Panc1 (cell line): ENCODE results near the gene ERGIC1. TPM values are rescaled to one million over a fixed set of nuclear protein-coding genes. Genes with fewer than 3 reads are reported as not detected.

Experiments
- ATAC-seq: fragments of 200-7000 bp; cut with Tn5 transposase; 2 replicates; pipeline ENCODE4 v1.9.1; 2020; ENCODE audit warnings: mild to moderate bottlenecking, moderate library complexity
- BruUV-seq: library from RNA; stranded (reverse); fragments of 400-500 nt; replicated peaks from 2 replicates; lab custom pipeline; 2021; lab: Mats Ljungman, UMichigan
- CTCF ChIA-PET: fragments of 300-600 bp; sonication (Branson Sonifier 250); formaldehyde crosslinking; loops from one replicate; lab custom pipeline; 2022; ENCODE audit warnings: antibody characterized with exemption; lab: Charles Lee
- POLR2A ChIA-PET: fragments of 300-600 bp; sonication (Branson Sonifier 250); formaldehyde crosslinking; loops from one replicate; lab custom pipeline; 2022; ENCODE audit warnings: antibody characterized with exemption; lab: Charles Lee
- DNase-seq: peaks from one replicate; pipeline ENCODE4 v3.0.0-alpha.2; 2010; ENCODE audit warnings: low read depth, low spot score
- H3K27ac ChIP-seq: 2 replicates; pipeline ENCODE4 v1.5.1; 2011; ENCODE audit warnings: mild to moderate bottlenecking, low read length, inconsistent platforms
- H3K27me3 ChIP-seq: fragments of 200-500 bp; sonication (Bioruptor generic); 2 replicates; pipeline ENCODE4 v1.6.0; 2014; ENCODE audit warnings: low read length, inconsistent platforms; ENCODE audit not compliant: control insufficient read depth, insufficient read depth
- H3K36me3 ChIP-seq: fragments of 200-500 bp; sonication (Bioruptor generic); 2 replicates; pipeline ENCODE4 v1.5.1; 2014; ENCODE audit warnings: inconsistent platforms, mild to moderate bottlenecking, low read length, moderate library complexity; ENCODE audit not compliant: control insufficient read depth, insufficient read depth
- H3K4me1 ChIP-seq: 2 replicates; pipeline ENCODE4 v1.5.1; 2011; ENCODE audit warnings: inconsistent platforms, mild to moderate bottlenecking, low read length, moderate library complexity; ENCODE audit not compliant: control insufficient read depth, insufficient read depth
- H3K4me3 ChIP-seq, 2 experiments: 2 replicates each; pipeline ENCODE4 v1.5.1; 2011 to 2012; ENCODE audit warnings: low read depth in 2 of 2, low read length in 2 of 2, mild to moderate bottlenecking in 2 of 2, inconsistent platforms in 1 of 2, moderate library complexity in 1 of 2
- H3K9me3 ChIP-seq: fragments of 200-500 bp; sonication (Bioruptor generic); 2 replicates; pipeline ENCODE4 v1.5.1; 2014; ENCODE audit warnings: low read depth, mild to moderate bottlenecking, inconsistent platforms, low read length, moderate library complexity; ENCODE audit not compliant: control insufficient read depth, insufficient read depth
- CTCF ChIP-seq: fragments of 450-650 bp; IDR thresholded peaks from 2 replicates; pipeline ENCODE4 v1.5.1; 2017; ENCODE audit warnings: mild to moderate bottlenecking
- POLR2AphosphoS5 ChIP-seq: IDR thresholded peaks from 2 replicates; pipeline ENCODE4 v1.6.1; 2012; ENCODE audit warnings: mild to moderate bottlenecking, low read depth, low read length, moderate library complexity
- SIN3A ChIP-seq: IDR thresholded peaks from 2 replicates; pipeline ENCODE4 v1.6.1; 2012; ENCODE audit warnings: low read depth, mild to moderate bottlenecking, low read length, moderate library complexity, borderline replicate concordance; ENCODE audit not compliant: insufficient read depth
- TCF7L2 ChIP-seq: IDR thresholded peaks from 2 replicates; pipeline ENCODE4 v1.6.1; 2011; ENCODE audit warnings: mild to moderate bottlenecking, low read depth, low read length, inconsistent platforms
- in situ Hi-C: cut with HindIII; loops from 2 replicates; pipeline ENCODE4 v1.10.0; 2016; ENCODE audit warnings: low sequenced_read_pairs, low pct_unique_long_range_greater_than_20kb
- intact Hi-C: fragments of 100-400 bp; cut with micrococcal nuclease; formaldehyde crosslinking; loops from one replicate; pipeline ENCODE4 v1.10.0; 2022; ENCODE audit not compliant: unreplicated experiment
- total RNA-seq: library from RNA; stranded (reverse); gene quantifications from one replicate; pipeline ENCODE4 v1.2.1, GENCODE V29; 2021; ENCODE audit not compliant: unreplicated experiment
- TF ChIP-seq, protein P1 (sequence below), 2 experiments: IDR thresholded peaks; 2 replicates each; pipeline ENCODE4 v1.6.1; 2011 to 2012; ENCODE audit warnings: low read depth in 2 of 2, control low read depth in 1 of 2, low read length in 1 of 2, mild to moderate bottlenecking in 1 of 2, moderate library complexity in 1 of 2; ENCODE audit not compliant: insufficient read depth in 1 of 2

The ERGIC1 gene
- total RNA-seq, 1 experiment from 2014 or later: 206 TPM

- intact Hi-C loops: no loop called here
- no TSS peak for BruUV-seq
Measured at GRCh38 chr5:172941067-172941516, 107.0 kb downstream of the ERGIC1 start.

GRCh38 chr5:172942556-172942955, 108.5 kb downstream of the ERGIC1 start:
- no peak overlapping the region for H3K27ac ChIP-seq
- H3K4me1 ChIP-seq: no peaks in the 10 kb centered on the region
- ChIA-PET CTCF (no interaction called here), POLR2A (no interaction called here)
- no peaks in the 10 kb centered on the region for H3K27me3 ChIP-seq
- H3K36me3 ChIP-seq: no peaks in the 10 kb centered on the region
- no TSS peak for BruUV-seq
- intact Hi-C loops: no loop called here
- DNase-seq: no peak
- H3K4me3 ChIP-seq: no peak overlapping the region
- in situ Hi-C loops: no loop called here
- H3K9me3 ChIP-seq: no peaks in the 10 kb centered on the region
- no peak for ATAC-seq
- TF ChIP-seq, protein P1, sequence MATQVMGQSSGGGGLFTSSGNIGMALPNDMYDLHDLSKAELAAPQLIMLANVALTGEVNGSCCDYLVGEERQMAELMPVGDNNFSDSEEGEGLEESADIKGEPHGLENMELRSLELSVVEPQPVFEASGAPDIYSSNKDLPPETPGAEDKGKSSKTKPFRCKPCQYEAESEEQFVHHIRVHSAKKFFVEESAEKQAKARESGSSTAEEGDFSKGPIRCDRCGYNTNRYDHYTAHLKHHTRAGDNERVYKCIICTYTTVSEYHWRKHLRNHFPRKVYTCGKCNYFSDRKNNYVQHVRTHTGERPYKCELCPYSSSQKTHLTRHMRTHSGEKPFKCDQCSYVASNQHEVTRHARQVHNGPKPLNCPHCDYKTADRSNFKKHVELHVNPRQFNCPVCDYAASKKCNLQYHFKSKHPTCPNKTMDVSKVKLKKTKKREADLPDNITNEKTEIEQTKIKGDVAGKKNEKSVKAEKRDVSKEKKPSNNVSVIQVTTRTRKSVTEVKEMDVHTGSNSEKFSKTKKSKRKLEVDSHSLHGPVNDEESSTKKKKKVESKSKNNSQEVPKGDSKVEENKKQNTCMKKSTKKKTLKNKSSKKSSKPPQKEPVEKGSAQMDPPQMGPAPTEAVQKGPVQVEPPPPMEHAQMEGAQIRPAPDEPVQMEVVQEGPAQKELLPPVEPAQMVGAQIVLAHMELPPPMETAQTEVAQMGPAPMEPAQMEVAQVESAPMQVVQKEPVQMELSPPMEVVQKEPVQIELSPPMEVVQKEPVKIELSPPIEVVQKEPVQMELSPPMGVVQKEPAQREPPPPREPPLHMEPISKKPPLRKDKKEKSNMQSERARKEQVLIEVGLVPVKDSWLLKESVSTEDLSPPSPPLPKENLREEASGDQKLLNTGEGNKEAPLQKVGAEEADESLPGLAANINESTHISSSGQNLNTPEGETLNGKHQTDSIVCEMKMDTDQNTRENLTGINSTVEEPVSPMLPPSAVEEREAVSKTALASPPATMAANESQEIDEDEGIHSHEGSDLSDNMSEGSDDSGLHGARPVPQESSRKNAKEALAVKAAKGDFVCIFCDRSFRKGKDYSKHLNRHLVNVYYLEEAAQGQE (IDR thresholded peaks at IDR 0.05; ENCODE audit: insufficient read depth in 1 of 2, low read depth in 2 of 2, low read length in 1 of 2): no peak
- TF ChIP-seq POLR2AphosphoS5: no peak
- no peak for TF ChIP-seq SIN3A
- no peak for TF ChIP-seq TCF7L2
- no peak for TF ChIP-seq CTCF

More at GRCh38 chr5:172941067-172941516, 107.0 kb downstream of the ERGIC1 start:
- H3K4me3 ChIP-seq: no peak overlapping the region
- no peaks in the 10 kb centered on the region for H3K27me3 ChIP-seq
- no peak for DNase-seq
- POLR2A ChIA-PET: no interaction called here
- no peak overlapping the region for H3K27ac ChIP-seq
- H3K4me1 ChIP-seq: no peaks in the 10 kb centered on the region
- CTCF ChIA-PET: interaction anchor here (0.6 kb wide), 1 partner anchor 21 kb away, joined by 3 read pairs; no protein-coding TSS in a partner anchor
- H3K9me3 ChIP-seq: no peaks in the 10 kb centered on the region
- TF ChIP-seq POLR2AphosphoS5 (no peak), SIN3A (no peak), TCF7L2 (no peak), CTCF (no peak)
- TF ChIP-seq, protein P1 (IDR thresholded peaks at IDR 0.05; ENCODE audit: insufficient read depth in 1 of 2, low read depth in 2 of 2, low read length in 1 of 2): no peak
- no peak for ATAC-seq
- in situ Hi-C loops: no loop called here
- no peaks in the 10 kb centered on the region for H3K36me3 ChIP-seq
